ENCODE data around the gene NR4A3. TPM values are rescaled to one million over a fixed set of nuclear protein-coding genes. Genes with fewer than 3 reads are reported as not detected.

Gene NR4A3
- total and polyA plus RNA-seq, 2 experiments from 2014 or later = 0.10 to 0.17 TPM

DNA sequence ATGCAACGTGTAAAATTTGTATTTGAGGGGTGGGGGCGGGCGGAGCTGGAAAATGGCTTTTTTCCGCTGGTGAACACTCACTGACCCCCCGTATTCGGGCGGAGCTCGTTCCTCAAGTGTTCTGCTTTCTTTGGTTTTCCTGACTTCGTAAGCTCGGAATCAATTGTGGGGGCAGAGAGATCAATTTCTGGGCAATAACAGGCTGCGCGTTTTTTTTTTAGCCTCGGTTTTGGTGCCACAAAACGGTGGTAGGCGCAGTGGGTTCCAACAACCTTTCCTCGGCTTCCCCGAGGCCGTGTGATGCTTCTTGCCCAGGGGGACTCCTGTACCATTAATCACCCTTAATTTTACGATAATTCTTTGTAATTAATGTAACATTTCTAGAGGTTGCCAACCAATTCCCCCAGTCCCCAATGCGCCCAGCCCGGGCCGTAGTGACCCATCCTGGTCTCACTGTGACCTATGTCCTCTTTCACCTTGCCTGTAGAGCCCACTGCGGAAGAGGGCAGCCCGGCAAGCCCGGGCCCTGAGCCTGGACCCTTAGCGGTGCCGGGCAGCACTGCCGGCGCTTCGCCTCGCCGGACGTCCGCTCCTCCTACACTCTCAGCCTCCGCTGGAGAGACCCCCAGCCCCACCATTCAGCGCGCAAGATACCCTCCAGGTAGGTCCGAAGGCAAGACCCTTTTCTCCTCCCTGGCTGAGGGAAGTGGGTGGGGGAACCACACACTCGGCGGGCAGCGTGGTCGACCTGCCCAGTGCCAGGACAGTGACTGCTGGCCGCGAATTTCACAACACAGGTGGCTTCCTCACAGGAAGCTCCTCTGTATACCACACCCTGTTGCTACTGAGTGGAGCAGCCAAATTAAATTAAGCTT, 3.7 kb downstream of the NR4A3 start (continued):
- TF ChIP-seq POLR2AphosphoS5 (IDR thresholded peaks at IDR 0.05; ENCODE audit: low read depth) (no peak), ZNF114 (CRISPR knock-in tag; IDR thresholded peaks at IDR 0.05) (no peak)
- TF ChIP-seq, protein P1, sequence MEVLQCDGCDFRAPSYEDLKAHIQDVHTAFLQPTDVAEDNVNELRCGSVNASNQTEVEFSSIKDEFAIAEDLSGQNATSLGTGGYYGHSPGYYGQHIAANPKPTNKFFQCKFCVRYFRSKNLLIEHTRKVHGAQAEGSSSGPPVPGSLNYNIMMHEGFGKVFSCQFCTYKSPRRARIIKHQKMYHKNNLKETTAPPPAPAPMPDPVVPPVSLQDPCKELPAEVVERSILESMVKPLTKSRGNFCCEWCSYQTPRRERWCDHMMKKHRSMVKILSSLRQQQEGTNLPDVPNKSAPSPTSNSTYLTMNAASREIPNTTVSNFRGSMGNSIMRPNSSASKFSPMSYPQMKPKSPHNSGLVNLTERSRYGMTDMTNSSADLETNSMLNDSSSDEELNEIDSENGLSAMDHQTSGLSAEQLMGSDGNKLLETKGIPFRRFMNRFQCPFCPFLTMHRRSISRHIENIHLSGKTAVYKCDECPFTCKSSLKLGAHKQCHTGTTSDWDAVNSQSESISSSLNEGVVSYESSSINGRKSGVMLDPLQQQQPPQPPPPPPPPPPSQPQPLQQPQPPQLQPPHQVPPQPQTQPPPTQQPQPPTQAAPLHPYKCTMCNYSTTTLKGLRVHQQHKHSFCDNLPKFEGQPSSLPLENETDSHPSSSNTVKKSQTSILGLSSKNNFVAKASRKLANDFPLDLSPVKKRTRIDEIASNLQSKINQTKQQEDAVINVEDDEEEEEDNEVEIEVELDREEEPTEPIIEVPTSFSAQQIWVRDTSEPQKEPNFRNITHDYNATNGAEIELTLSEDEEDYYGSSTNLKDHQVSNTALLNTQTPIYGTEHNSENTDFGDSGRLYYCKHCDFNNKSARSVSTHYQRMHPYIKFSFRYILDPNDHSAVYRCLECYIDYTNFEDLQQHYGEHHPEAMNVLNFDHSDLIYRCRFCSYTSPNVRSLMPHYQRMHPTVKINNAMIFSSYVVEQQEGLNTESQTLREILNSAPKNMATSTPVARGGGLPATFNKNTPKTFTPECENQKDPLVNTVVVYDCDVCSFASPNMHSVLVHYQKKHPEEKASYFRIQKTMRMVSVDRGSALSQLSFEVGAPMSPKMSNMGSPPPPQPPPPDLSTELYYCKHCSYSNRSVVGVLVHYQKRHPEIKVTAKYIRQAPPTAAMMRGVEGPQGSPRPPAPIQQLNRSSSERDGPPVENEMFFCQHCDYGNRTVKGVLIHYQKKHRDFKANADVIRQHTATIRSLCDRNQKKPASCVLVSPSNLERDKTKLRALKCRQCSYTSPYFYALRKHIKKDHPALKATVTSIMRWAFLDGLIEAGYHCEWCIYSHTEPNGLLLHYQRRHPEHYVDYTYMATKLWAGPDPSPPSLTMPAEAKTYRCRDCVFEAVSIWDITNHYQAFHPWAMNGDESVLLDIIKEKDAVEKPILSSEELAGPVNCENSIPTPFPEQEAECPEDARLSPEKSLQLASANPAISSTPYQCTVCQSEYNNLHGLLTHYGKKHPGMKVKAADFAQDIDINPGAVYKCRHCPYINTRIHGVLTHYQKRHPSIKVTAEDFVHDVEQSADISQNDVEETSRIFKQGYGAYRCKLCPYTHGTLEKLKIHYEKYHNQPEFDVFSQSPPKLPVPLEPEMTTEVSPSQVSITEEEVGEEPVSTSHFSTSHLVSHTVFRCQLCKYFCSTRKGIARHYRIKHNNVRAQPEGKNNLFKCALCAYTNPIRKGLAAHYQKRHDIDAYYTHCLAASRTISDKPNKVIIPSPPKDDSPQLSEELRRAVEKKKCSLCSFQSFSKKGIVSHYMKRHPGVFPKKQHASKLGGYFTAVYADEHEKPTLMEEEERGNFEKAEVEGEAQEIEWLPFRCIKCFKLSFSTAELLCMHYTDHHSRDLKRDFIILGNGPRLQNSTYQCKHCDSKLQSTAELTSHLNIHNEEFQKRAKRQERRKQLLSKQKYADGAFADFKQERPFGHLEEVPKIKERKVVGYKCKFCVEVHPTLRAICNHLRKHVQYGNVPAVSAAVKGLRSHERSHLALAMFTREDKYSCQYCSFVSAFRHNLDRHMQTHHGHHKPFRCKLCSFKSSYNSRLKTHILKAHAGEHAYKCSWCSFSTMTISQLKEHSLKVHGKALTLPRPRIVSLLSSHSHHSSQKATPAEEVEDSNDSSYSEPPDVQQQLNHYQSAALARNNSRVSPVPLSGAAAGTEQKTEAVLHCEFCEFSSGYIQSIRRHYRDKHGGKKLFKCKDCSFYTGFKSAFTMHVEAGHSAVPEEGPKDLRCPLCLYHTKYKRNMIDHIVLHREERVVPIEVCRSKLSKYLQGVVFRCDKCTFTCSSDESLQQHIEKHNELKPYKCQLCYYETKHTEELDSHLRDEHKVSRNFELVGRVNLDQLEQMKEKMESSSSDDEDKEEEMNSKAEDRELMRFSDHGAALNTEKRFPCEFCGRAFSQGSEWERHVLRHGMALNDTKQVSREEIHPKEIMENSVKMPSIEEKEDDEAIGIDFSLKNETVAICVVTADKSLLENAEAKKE (CRISPR knock-in tag; IDR thresholded peaks at IDR 0.05) = no peak

- peaks cover 8% of the 10 kb centered on the region; the same call in 1 of the 3 replicates for H3K9me3 Mint-ChIP-seq
- H3K27me3 ChIP-seq (ENCODE audit: insufficient read depth) = peaks cover 100% of the 10 kb centered on the region
- no peaks in the 10 kb centered on the region for H3K79me2 ChIP-seq (replicated peaks; ENCODE audit: insufficient read depth)
- no peak overlapping the region for H3K27ac Mint-ChIP-seq
- peaks cover 18% of the 10 kb centered on the region for H3F3A ChIP-seq (replicated peaks; ENCODE audit: low read depth)
- H4K20me1 ChIP-seq (replicated peaks; ENCODE audit: insufficient read depth) = peaks cover 16% of the 10 kb centered on the region
- no peak overlapping the region for H3K27ac ChIP-seq (ENCODE audit: low read depth)
- TF ChIP-seq ETS1 (IDR thresholded peaks at IDR 0.05) = no peak
- peaks cover 46% of the 10 kb centered on the region for H3K4me1 ChIP-seq (ENCODE audit: insufficient read depth)
- no peak overlapping the region for H3K4me2 ChIP-seq
- H3K36me3 ChIP-seq (ENCODE audit: insufficient read depth) = peaks cover 5% of the 10 kb centered on the region; the same call in 1 of the 2 replicates
- no peaks in the 10 kb centered on the region for H3K9me2 ChIP-seq (ENCODE audit: insufficient read depth)
- peaks cover 87% of the 10 kb centered on the region for H3K27me3 Mint-ChIP-seq (ENCODE audit: insufficient read depth, low read depth, poor library complexity)
- H3K36me3 Mint-ChIP-seq (ENCODE audit: low read depth) = no peaks in the 10 kb centered on the region; the same call in 2 of the 3 replicates
- 0 out of 3 replicates have a peak overlapping the region, but pooled peaks have one; percentile 56 for H3K4me3 Mint-ChIP-seq
- no peak for DNase-seq (ENCODE audit: low spot score)
- H3K4me3 ChIP-seq = no peak overlapping the region
- H2AFZ ChIP-seq = no peak overlapping the region
- ATAC-seq = no peak
- peaks cover 33% of the 10 kb centered on the region for H3K4me1 Mint-ChIP-seq
Measured at GRCh38 chr9:99826579-99826978, 4.9 kb downstream of the NR4A3 start.

All from GM23338 (cell line).